Measurements from ENCODE around the gene ZCCHC14.
"Not testable (repeated sequence)": the region's sequence is repeated elsewhere in the genome, so short reads cannot be mapped to it uniquely, and the experiment has no call there.

Gene ZCCHC14

GRCh38 chr16:87384162-87384874 lies 108.5 kb downstream of the ZCCHC14 start:
- no peak for TF ChIP-seq CTCF (conservative IDR thresholded peaks at IDR 0.05; ENCODE audit: low read length)
- DNase-seq (ENCODE audit: low read depth): no peak
- peak overlapping the region; percentile 67 for H3K4me3 ChIP-seq (ENCODE audit: low read length)

- H3K4me3 ChIP-seq (ENCODE audit: low read length): peak within 1 kb of the TSS; percentile 76
- TF ChIP-seq CTCF (conservative IDR thresholded peaks at IDR 0.05; ENCODE audit: low read length): no peak
- peak; percentile 91 for DNase-seq (ENCODE audit: low read depth)
Observed at GRCh38 chr16:87383505-87384161, 109.2 kb downstream of the ZCCHC14 start, which contains the start of gene FBXO31. Gene FBXO31, minus strand, starts transcription at chr16:87383776. Its CDS starts 32 bp downstream, at chr16:87383744.

GRCh38 chr16:87382023-87382785 lies 110.6 kb downstream of the ZCCHC14 start:
- TF ChIP-seq CTCF (conservative IDR thresholded peaks at IDR 0.05; ENCODE audit: low read length): no peak
- peak overlapping the region; percentile 76 for H3K4me3 ChIP-seq (ENCODE audit: low read length)
- DNase-seq (ENCODE audit: low read depth): no peak

- peak; percentile 36 for DNase-seq (ENCODE audit: low read depth)
- peak; percentile 35 for TF ChIP-seq CTCF (conservative IDR thresholded peaks at IDR 0.05; ENCODE audit: low read length)
- peak overlapping the region; percentile 76 for H3K4me3 ChIP-seq (ENCODE audit: low read length)
Observed at GRCh38 chr16:87380881-87381280, 111.9 kb downstream of the ZCCHC14 start.

GRCh38 chr16:87380403-87380802 lies 112.4 kb downstream of the ZCCHC14 start:
- peak overlapping the region; percentile 76; the same call in 1 of the 2 replicates for H3K4me3 ChIP-seq (ENCODE audit: low read length)
- no peak for DNase-seq (ENCODE audit: low read depth)
- TF ChIP-seq CTCF (conservative IDR thresholded peaks at IDR 0.05; ENCODE audit: low read length): no peak

GRCh38 chr16:87379312-87379752 lies 113.5 kb downstream of the ZCCHC14 start:
- not testable (repeated sequence) for DNase-seq (ENCODE audit: low read depth); H3K4me3 ChIP-seq (ENCODE audit: low read length)

GRCh38 chr16:87376660-87377059 lies 116.2 kb downstream of the ZCCHC14 start:
- no peak for DNase-seq (ENCODE audit: low read depth)
- H3K4me3 ChIP-seq (ENCODE audit: low read length): no peak overlapping the region
- no peak for TF ChIP-seq CTCF (conservative IDR thresholded peaks at IDR 0.05; ENCODE audit: low read length)

Data from AG10803 (cell line).